Measurements from ENCODE around the gene EDN3.

Gene EDN3

DNA sequence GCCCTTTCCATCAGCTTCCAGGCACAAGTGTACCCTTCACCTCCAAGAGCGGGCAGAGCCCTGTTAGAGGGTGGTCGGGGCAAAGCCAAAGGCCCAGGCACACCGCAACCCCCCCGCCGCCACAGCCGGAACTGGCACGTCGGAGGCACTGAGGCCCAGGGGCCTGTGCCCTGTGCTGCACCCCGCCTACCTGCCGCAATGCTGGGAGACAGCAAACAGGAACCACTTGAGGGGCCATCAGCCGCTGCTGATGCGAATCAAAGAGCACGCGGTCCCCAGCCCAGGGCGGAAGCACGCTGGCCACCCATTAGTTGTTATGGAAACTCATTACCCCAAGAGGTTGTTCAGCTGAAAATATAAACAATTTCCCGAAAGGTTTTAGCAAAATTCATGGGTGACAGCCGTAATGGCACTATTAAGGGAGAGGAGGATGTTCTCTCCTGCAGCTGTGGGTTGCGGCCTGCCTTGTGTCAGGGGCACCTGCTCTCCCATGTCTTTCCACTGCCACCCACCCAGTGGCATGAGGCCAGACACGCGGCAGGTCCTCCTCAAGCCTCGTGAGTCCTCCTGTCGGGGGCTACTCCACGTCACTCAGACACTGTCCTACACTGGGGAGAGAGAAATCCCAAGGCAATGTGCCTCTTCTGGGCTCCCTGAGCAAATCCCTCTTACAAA, 65.3 kb downstream of the EDN3 start:
- no peak for DNase-seq

DNA sequence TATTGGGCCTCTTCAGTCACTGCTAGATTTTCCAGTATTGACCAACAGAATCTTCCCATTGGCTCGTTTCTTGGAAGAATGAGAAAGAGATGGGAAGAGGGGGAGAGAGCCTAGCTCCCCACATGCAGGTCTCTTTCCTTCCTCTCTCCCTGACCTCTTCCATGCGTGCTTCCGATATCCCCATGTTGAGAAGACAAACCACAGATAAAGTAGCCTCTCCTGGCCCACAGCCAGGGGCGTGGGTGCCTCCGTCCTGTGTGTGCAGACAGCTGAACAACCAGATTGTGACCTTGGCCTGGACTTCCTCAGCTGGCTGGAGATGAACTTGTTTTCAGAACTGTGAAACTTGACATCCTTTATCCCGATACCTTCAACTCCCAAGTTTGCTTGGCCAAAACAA, 71.0 kb downstream of the EDN3 start:
- DNase-seq = no peak

DNA sequence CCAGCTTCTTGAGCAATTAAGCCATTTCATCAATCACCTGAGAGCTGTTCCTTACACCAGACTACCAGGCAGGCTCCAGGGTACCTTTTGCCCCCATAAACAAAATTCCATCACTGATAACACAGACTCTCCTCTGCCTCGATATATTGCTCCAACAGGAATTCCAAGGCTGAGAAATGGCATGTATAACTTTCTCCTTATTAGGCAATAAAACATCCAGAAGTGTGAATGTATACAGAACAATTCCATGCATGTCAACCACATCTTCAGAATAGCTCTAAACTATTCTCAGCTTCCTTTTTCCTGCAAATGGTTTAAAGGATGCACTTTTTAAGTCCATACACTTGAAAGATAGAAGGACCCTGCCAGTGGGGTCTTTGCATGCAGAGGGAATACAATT, 73.8 kb downstream of the EDN3 start:
- DNase-seq = no peak

DNA sequence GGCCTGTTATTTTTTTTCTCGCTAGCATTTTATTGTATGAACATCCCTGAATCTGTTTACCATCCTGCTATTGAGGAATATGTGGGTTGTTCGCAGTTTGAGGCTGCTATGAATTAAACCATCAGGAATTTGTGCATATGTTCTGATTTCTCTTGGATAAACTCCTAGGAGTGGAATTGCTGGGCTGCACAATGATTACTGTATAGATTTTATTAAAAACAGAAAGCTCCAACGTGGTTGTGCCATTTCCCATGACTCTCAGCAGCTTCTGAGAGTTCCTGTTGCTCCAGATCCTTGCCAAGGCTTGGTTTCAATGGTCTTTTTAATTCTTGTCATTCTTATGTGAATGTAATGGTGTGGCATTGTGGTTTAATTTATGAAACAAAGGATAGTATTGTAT, 75.1 kb downstream of the EDN3 start:
- DNase-seq = no peak

Data from suppressor macrophage treated with lipopolysaccharide for 1 hour (primary cell).